Measurements from ENCODE around the gene PDE8B. TPM values are rescaled to one million over a fixed set of nuclear protein-coding genes. Genes with fewer than 3 reads are reported as not detected.

PDE8B gene
- total RNA-seq, 1 experiment from 2014 or later, result 0.17 TPM

DNA sequence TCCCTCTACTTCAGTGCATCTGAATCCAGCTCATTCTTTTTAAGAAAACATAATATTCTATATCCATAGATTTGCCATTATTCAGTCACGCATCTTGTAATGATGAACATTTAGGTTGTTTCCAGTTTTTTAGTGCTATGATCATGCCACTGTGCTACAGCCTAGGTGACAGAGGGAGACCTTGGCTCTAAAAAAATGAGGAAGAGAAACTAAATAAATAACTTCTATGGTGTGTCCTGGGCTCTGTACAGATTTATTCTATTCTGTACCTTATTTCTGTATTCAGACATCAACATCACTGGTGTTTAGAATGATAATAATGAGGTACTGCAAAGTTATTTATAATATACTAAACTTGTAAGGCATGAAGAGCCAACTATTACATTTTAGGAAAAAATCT, 45.9 kb downstream of the PDE8B start:
- no peaks in the 10 kb centered on the region for H4K20me1 ChIP-seq (ENCODE audit: insufficient read depth)
- no peaks in the 10 kb centered on the region for H3K9me2 ChIP-seq (ENCODE audit: insufficient read depth)
- no peak overlapping the region for H3K4me3 ChIP-seq (replicated peaks in 1 of 2; ENCODE audit: low read depth in 1 of 2, low read length in 2 of 2)
- ChIA-PET POLR2A (no interaction called here), CTCF (no interaction called here), RAD21 (ENCODE audit: low non-redundant PET in 1 of 2, low total read pairs in 2 of 2, uncharacterized antibody in 2 of 2, unreplicated experiment in 2 of 2) (no interaction called here)
- no peaks in the 10 kb centered on the region for H3K4me1 ChIP-seq (ENCODE audit: control insufficient read depth in 1 of 2, insufficient read depth in 2 of 2, low read length in 2 of 2)
- peaks cover 22% of the 10 kb centered on the region for H3K27me3 ChIP-seq (ENCODE audit: insufficient read depth, low read length)
- DNase-seq (ENCODE audit: low read depth, low spot score) (no peak), ATAC-seq (no peak)
- H3K4me2 ChIP-seq (ENCODE audit: low read length), result no peak overlapping the region
- no peak overlapping the region for H3K27ac ChIP-seq (ENCODE audit: low read depth, low read length)
- no peaks in the 10 kb centered on the region for H3K79me2 ChIP-seq (ENCODE audit: insufficient read depth, low read length)
- intact Hi-C loops (cut with micrococcal nuclease), result no loop called here
- BruUV-seq (replicated peaks), result no TSS peak
- H2AFZ ChIP-seq (ENCODE audit: low read depth, low read length, poor library complexity, severe bottlenecking), result no peak overlapping the region
- TF ChIP-seq JUND (IDR thresholded peaks at IDR 0.05), result no peak
- TF ChIP-seq, protein P1, sequence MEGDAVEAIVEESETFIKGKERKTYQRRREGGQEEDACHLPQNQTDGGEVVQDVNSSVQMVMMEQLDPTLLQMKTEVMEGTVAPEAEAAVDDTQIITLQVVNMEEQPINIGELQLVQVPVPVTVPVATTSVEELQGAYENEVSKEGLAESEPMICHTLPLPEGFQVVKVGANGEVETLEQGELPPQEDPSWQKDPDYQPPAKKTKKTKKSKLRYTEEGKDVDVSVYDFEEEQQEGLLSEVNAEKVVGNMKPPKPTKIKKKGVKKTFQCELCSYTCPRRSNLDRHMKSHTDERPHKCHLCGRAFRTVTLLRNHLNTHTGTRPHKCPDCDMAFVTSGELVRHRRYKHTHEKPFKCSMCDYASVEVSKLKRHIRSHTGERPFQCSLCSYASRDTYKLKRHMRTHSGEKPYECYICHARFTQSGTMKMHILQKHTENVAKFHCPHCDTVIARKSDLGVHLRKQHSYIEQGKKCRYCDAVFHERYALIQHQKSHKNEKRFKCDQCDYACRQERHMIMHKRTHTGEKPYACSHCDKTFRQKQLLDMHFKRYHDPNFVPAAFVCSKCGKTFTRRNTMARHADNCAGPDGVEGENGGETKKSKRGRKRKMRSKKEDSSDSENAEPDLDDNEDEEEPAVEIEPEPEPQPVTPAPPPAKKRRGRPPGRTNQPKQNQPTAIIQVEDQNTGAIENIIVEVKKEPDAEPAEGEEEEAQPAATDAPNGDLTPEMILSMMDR (IDR thresholded peaks at IDR 0.05 in 2 of 3, conservative IDR thresholded peaks at IDR 0.05 in 1 of 3; ENCODE audit: borderline replicate concordance in 1 of 3, insufficient read depth in 1 of 3, low read depth in 2 of 3, low read length in 2 of 3), result no peak
- TF ChIP-seq EZH2phosphoT487 (IDR thresholded peaks at IDR 0.05; ENCODE audit: borderline replicate concordance), result no peak
- no peak for TF ChIP-seq SRF (IDR thresholded peaks at IDR 0.05; ENCODE audit: low read depth)
- TF ChIP-seq, protein P2, sequence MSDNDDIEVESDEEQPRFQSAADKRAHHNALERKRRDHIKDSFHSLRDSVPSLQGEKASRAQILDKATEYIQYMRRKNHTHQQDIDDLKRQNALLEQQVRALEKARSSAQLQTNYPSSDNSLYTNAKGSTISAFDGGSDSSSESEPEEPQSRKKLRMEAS (IDR thresholded peaks at IDR 0.05), result no peak
- no peak for TF ChIP-seq SP1 (IDR thresholded peaks at IDR 0.05; ENCODE audit: low read depth)
- no peak for TF ChIP-seq CBX3 (IDR thresholded peaks at IDR 0.05; ENCODE audit: low read depth)
- TF ChIP-seq RAD21 (IDR thresholded peaks at IDR 0.05; ENCODE audit: low read depth), result no peak
- TF ChIP-seq ZNF274 (IDR thresholded peaks at IDR 0.05; ENCODE audit: low read depth, low read length), result no peak
- no peak for TF ChIP-seq ELF1 (IDR thresholded peaks at IDR 0.05; ENCODE audit: borderline replicate concordance, low read depth)
- H3K9ac ChIP-seq (ENCODE audit: low read length), result no peak overlapping the region
- H3K36me3 ChIP-seq (ENCODE audit: control insufficient read depth in 1 of 2, insufficient read depth in 2 of 2, low read length in 2 of 2), result no peaks in the 10 kb centered on the region
- no peaks in the 10 kb centered on the region for H3K9me3 ChIP-seq (ENCODE audit: control insufficient read depth in 1 of 2, insufficient read depth in 1 of 2, low read depth in 1 of 2, low read length in 2 of 2)

Data from HCT116 (cell line).